K562 (cell line): ENCODE measurements around the gene SMIM36. TPM values are rescaled to one million over a fixed set of nuclear protein-coding genes. Genes with fewer than 3 reads are reported as not detected.

ENCODE experiments used
- ATAC-seq: fragments of 200-7000 bp; cut with Tn5 transposase; 3 replicates; pipeline ENCODE4 v1.9.1; 2020; ENCODE audit warnings: moderate library complexity
- BruUV-seq: library from RNA; stranded (reverse); fragments of 400-500 nt; replicated peaks from 2 replicates; lab custom pipeline; 2021; lab: Mats Ljungman, UMichigan
- CTCF ChIA-PET: fragments of 300-600 bp; formaldehyde crosslinking; extraction: SDS; loops from one replicate; lab custom pipeline; 2021; ENCODE audit warnings: low intra/inter-chr PET ratio; lab: Yijun Ruan, JAX
- POLR2A ChIA-PET: fragments of 300-600, 350-650 bp; sonication (Branson Sonifier 250); formaldehyde crosslinking; extraction: SDS; loops from one replicate; lab custom pipeline; 2021; ENCODE audit warnings: antibody characterized with exemption, inconsistent platforms; lab: Yijun Ruan, JAX
- DNase-seq, 4 experiments: peaks; one replicate each; pipeline versions ENCODE4 v3.0.0 to v3.0.0-alpha.2; 2011 to 2018; ENCODE audit warnings: low spot score in 3 of 4, mixed read lengths in 3 of 4; ENCODE audit errors: extremely low read depth in 1 of 4
- FAIRE-seq: peaks from 2 replicates; lab custom pipeline; 2011; peaks lifted over from hg19 to GRCh38; lab: Jason Lieb, UNC
- H2AFZ ChIP-seq: 2 replicates; pipeline ENCODE4 v1.6.0; 2011; ENCODE audit warnings: low read depth, low read length, control low read depth, inconsistent platforms
- H3K27ac ChIP-seq: fragments of 200-600 bp; 3 replicates; pipeline ENCODE4 v1.8.0; 2011; ENCODE audit warnings: low read depth, mild to moderate bottlenecking, control low read depth, inconsistent platforms, low read length, moderate library complexity, mixed read lengths; ENCODE audit errors: extremely low read depth
- H3K27me3 ChIP-seq, 2 experiments: fragments of 300-600 bp in 1 of 2; 2 replicates in 1 of 2; 3 replicates in 1 of 2; pipeline versions ENCODE4 v1.6.0 to v1.8.0; 2011; ENCODE audit warnings: inconsistent platforms in 2 of 2, low read length in 2 of 2, mild to moderate bottlenecking in 1 of 2, mixed read lengths in 1 of 2, moderate library complexity in 1 of 2; ENCODE audit not compliant: control insufficient read depth in 2 of 2, insufficient read depth in 2 of 2
- H3K36me3 ChIP-seq: fragments of 300-600 bp; 3 replicates; pipeline ENCODE4 v1.8.0; 2011; ENCODE audit warnings: mild to moderate bottlenecking, low read length, inconsistent platforms; ENCODE audit not compliant: control insufficient read depth, insufficient read depth
- H3K4me1 ChIP-seq, 2 experiments: fragments of 200-600 bp in 1 of 2; replicated peaks in 1 of 2; 2 replicates in 1 of 2; 3 replicates in 1 of 2; pipeline versions ENCODE4 v1.5.1 to v1.8.0; 2011; ENCODE audit warnings: inconsistent platforms in 2 of 2, low read length in 2 of 2, mild to moderate bottlenecking in 1 of 2, mixed read lengths in 1 of 2, moderate library complexity in 1 of 2; ENCODE audit not compliant: control insufficient read depth in 2 of 2, insufficient read depth in 2 of 2
- H3K4me2 ChIP-seq: 2 replicates; pipeline ENCODE4 v1.6.1; 2011; ENCODE audit warnings: low read length, control low read depth, inconsistent platforms, mixed read lengths; ENCODE audit not compliant: insufficient read depth
- H3K4me3 ChIP-seq: fragments of 200-600 bp; sonication (generic), shearing (Covaris generic); 2 replicates; pipeline ENCODE4 v1.5.1; 2016; ENCODE audit warnings: control low read depth, inconsistent platforms
- H3K79me2 ChIP-seq: fragments of 200-600 bp; 3 replicates; pipeline ENCODE4 v1.8.0; 2011; ENCODE audit warnings: low read length, inconsistent platforms; ENCODE audit not compliant: control insufficient read depth, insufficient read depth
- H3K9ac ChIP-seq, 2 experiments: 2 replicates each; pipeline versions ENCODE4 v1.6.0 to v1.6.1; 2011; ENCODE audit warnings: low read depth in 2 of 2, low read length in 2 of 2, control low read depth in 1 of 2, inconsistent platforms in 1 of 2, mild to moderate bottlenecking in 1 of 2, mixed read lengths in 1 of 2; ENCODE audit not compliant: insufficient read depth in 1 of 2
- H3K9me1 ChIP-seq: one replicate; pipeline ENCODE4 v1.6.0; 2011; ENCODE audit warnings: inconsistent platforms, mild to moderate bottlenecking, low read length, moderate library complexity; ENCODE audit not compliant: control insufficient read depth, insufficient read depth
- H3K9me3 ChIP-seq: replicated peaks from 2 replicates; pipeline ENCODE4 v1.5.1; 2011; ENCODE audit warnings: low read depth, low read length, inconsistent platforms; ENCODE audit not compliant: control insufficient read depth, insufficient read depth
- H4K20me1 ChIP-seq: replicated peaks from 2 replicates; pipeline ENCODE4 v1.6.1; 2011; ENCODE audit warnings: low read length, inconsistent platforms, mixed read lengths; ENCODE audit not compliant: control insufficient read depth, insufficient read depth
- CREM ChIP-seq: IDR thresholded peaks from 2 replicates; pipeline ENCODE4 v1.6.1; 2014; ENCODE audit warnings: antibody characterized with exemption, low read depth
- HDAC8 ChIP-seq: fragments of 450-650 bp; IDR thresholded peaks from 2 replicates; pipeline ENCODE4 v1.6.1; 2016; ENCODE audit warnings: mild to moderate bottlenecking, missing genetic modification characterization, moderate library complexity, missing compliant biosample characterization
- MAFK ChIP-seq: IDR thresholded peaks from 2 replicates; pipeline ENCODE4 v1.6.1; 2011; ENCODE audit warnings: low read length, improper control_type of control experiment
- NONO ChIP-seq, 2 experiments: fragments of 200-400 bp in 1 of 2; fragments of 450-650 bp in 1 of 2; formaldehyde crosslinking in 1 of 2; IDR thresholded peaks; 2 replicates each; pipeline ENCODE4 v1.6.1; 2017; ENCODE audit warnings: low read depth in 2 of 2, mild to moderate bottlenecking in 2 of 2, moderate library complexity in 2 of 2, low read length in 1 of 2
- POLR2AphosphoS2 ChIP-seq: IDR thresholded peaks from 2 replicates; pipeline ENCODE4 v1.6.1; 2012; ENCODE audit warnings: low read length, improper control_type of control experiment
- POLR2G ChIP-seq: fragments of 200-400 bp; formaldehyde crosslinking; IDR thresholded peaks from 2 replicates; pipeline ENCODE4 v1.6.1; 2017; ENCODE audit warnings: low read depth, mild to moderate bottlenecking, antibody characterized with exemption, low read length, moderate library complexity
- PURB ChIP-seq: sonication (generic); formaldehyde crosslinking; IDR thresholded peaks from 2 replicates; pipeline ENCODE4 v1.9.0; 2021; ENCODE audit warnings: low read depth, mild to moderate bottlenecking, missing genetic modification reagents
- ZBTB1 ChIP-seq: sonication (generic); formaldehyde crosslinking; IDR thresholded peaks from 2 replicates; pipeline ENCODE4 v1.8.1; 2023; ENCODE audit warnings: missing genetic modification reagents, low read depth, mild to moderate bottlenecking, borderline replicate concordance
- ZBTB7A ChIP-seq: IDR thresholded peaks from 2 replicates; pipeline ENCODE4 v1.6.1; 2011; ENCODE audit warnings: low read depth, mild to moderate bottlenecking, low read length, moderate library complexity, borderline replicate concordance; ENCODE audit not compliant: control insufficient read depth
- ZKSCAN8 ChIP-seq: fragments of 200-800 bp; sonication (Bioruptor generic); IDR thresholded peaks from 2 replicates; pipeline ENCODE4 v1.6.1; 2016; ENCODE audit warnings: missing genetic modification characterization, missing compliant biosample characterization
- ZNF668 ChIP-seq: fragments of 250-450 bp; sonication (Bioruptor Pico); IDR thresholded peaks from 2 replicates; pipeline ENCODE4 v1.8.0; 2022; ENCODE audit warnings: mild to moderate bottlenecking, inconsistent platforms
- WGBS: fragments of 100-300 bp; shearing (Covaris generic); methylation state at CpG from one replicate; pipeline ENCODE4 v1.1.6; 2016; ENCODE audit warnings: low coverage, mixed read lengths; ENCODE audit not compliant: insufficient coverage; ENCODE audit errors: missing lambda C conversion rate; 5-methylcytosine and 5-hydroxymethylcytosine counted together
- in situ Hi-C: fragments of 300-500 bp; cut with MboI; formaldehyde crosslinking; loops from 4 replicates; pipeline ENCODE4 v1.15.0; 2018; ENCODE audit warnings: inconsistent platforms, mixed read lengths
- intact Hi-C: fragments of 100-400 bp; cut with micrococcal nuclease; formaldehyde crosslinking; loops from 2 replicates; pipeline ENCODE4 v1.14.2; 2022
- polyA plus RNA-seq, 8 experiments: library from polyadenylated mRNA; depleted of rRNA in 4 of 8; stranded (reverse) in 5 of 8; unstranded in 3 of 8; fragments of >200 nt; fragmentation: Nextera tagmentation in 2 of 8; fragmentation: Illumina TruSeq in 1 of 8; extraction: Ambion mirVana in 2 of 8; extraction: Trizol in 1 of 8; gene quantifications; 2 replicates each; pipeline versions ENCODE4 v1.2.1 to v1.2.3, GENCODE V29; 2011 to 2014; ENCODE audit warnings: inconsistent platforms in 1 of 8, missing spikeins in 1 of 8
- total RNA-seq, 7 experiments: library from RNA; depleted of rRNA in 6 of 7; stranded (reverse); fragments of >200 nt in 6 of 7; fragmentation: Illumina TruSeq in 2 of 7; extraction: Trizol in 2 of 7; gene quantifications; 2 replicates each; pipeline versions ENCODE4 v1.2.1 to v1.2.3, GENCODE V29; 2011 to 2021; ENCODE audit warnings: low replicate concordance in 1 of 7
- TF ChIP-seq, protein P1 (sequence below): IDR thresholded peaks from 3 replicates; pipeline ENCODE4 v1.6.1; 2011; ENCODE audit warnings: borderline replicate concordance, mild to moderate bottlenecking; ENCODE audit not compliant: insufficient read length, insufficient read depth
- TF ChIP-seq, protein P2 (sequence below): fragments of 450-650 bp; IDR thresholded peaks from 2 replicates; pipeline ENCODE4 v1.6.1; 2017; ENCODE audit warnings: antibody characterized with exemption

SMIM36 gene
- total and polyA plus RNA-seq, 9 of the 15 experiments (the other 6 are each of a cell fraction or from before 2014, with no cell fraction given): not detected

DNA sequence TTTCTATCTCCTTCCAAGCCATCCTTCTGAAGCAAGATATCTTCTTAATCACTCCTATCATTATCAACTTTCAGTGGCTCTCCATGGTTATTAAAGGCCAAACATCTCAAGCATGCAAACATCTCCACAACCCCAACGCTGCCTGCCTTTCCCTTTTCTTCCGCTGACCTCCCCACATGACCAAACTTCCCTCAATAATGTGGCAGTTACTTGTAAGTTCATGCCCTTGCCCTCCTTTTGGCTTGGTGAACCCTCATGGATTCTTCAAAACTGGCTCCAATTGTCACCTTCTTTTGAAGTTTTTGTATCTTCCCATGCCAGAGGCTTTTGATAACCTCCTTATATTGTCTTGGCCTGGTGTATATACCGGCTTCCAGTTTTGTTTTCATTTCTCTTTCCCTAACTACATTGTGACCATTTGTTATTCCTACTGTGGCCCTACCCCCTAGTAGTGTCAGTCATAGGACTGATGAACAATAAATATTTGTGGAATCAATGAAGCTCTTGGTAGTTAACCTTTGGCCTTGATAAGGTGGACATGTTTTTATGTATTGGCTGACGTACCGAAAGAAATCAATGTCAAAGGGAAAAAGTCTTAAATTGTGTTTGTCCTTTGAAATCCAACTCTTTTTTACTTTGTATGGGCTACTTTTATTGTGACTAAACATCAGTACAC lies 19.9 kb upstream of the SMIM36 start:
- DNase-seq: no peak
- Histone ChIP-seq H3K4me1 (no peaks in the 10 kb centered on the region), H3K79me2 (no peaks in the 10 kb centered on the region), H3K9ac (no peak overlapping the region), H2AFZ (no peak overlapping the region), H3K9me1 (no peaks in the 10 kb centered on the region), H3K27me3 (no peaks in the 10 kb centered on the region), H3K9me3 (no peaks in the 10 kb centered on the region), H3K4me3 (no peak overlapping the region), H3K27ac (no peak overlapping the region), H4K20me1 (no peaks in the 10 kb centered on the region), H3K36me3 (no peaks in the 10 kb centered on the region), H3K4me2 (no peak overlapping the region)
- ChIA-PET POLR2A (no interaction called here), CTCF (interaction anchor here (0.6 kb wide), 1 partner anchor 164 kb away, joined by 3 read pairs; no protein-coding TSS in a partner anchor)
- in situ Hi-C loops: loop anchor here (25.0 kb wide), 1 partner anchor 781 kb away; no protein-coding TSS in a partner anchor
- intact Hi-C loops: no loop called here
- peak; percentile 32 for FAIRE-seq
- BruUV-seq: no TSS peak
- no peak for ATAC-seq
- TF ChIP-seq, protein P1, sequence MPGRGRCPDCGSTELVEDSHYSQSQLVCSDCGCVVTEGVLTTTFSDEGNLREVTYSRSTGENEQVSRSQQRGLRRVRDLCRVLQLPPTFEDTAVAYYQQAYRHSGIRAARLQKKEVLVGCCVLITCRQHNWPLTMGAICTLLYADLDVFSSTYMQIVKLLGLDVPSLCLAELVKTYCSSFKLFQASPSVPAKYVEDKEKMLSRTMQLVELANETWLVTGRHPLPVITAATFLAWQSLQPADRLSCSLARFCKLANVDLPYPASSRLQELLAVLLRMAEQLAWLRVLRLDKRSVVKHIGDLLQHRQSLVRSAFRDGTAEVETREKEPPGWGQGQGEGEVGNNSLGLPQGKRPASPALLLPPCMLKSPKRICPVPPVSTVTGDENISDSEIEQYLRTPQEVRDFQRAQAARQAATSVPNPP: no peak
- TF ChIP-seq ZBTB1 (CRISPR knock-in tag): no peak
- no peak for TF ChIP-seq ZNF668
- TF ChIP-seq POLR2AphosphoS2: no peak
- TF ChIP-seq, protein P2, sequence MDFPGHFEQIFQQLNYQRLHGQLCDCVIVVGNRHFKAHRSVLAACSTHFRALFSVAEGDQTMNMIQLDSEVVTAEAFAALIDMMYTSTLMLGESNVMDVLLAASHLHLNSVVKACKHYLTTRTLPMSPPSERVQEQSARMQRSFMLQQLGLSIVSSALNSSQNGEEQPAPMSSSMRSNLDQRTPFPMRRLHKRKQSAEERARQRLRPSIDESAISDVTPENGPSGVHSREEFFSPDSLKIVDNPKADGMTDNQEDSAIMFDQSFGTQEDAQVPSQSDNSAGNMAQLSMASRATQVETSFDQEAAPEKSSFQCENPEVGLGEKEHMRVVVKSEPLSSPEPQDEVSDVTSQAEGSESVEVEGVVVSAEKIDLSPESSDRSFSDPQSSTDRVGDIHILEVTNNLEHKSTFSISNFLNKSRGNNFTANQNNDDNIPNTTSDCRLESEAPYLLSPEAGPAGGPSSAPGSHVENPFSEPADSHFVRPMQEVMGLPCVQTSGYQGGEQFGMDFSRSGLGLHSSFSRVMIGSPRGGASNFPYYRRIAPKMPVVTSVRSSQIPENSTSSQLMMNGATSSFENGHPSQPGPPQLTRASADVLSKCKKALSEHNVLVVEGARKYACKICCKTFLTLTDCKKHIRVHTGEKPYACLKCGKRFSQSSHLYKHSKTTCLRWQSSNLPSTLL: no peak
- no peak for TF ChIP-seq POLR2G
- no peak for TF ChIP-seq ZBTB7A
- TF ChIP-seq ZKSCAN8: no peak
- no peak for TF ChIP-seq CREM
- TF ChIP-seq PURB (CRISPR knock-in tag): no peak
- TF ChIP-seq HDAC8 (tag): no peak
- no peak for TF ChIP-seq NONO (IDR thresholded peaks at IDR 0.05; ENCODE audit: low read depth in 2 of 2, low read length in 1 of 2)
- no peak for TF ChIP-seq MAFK
- WGBS: 64% methylated on average over 5 of the region's 5 CpGs
